Measurements from ENCODE around the gene KCNK10.

GRCh38 chr14:88233915-88234314 lies 89.2 kb downstream of the KCNK10 start:
- TF ChIP-seq ZNF530 (tag by site-specific recombination; IDR thresholded peaks at IDR 0.05; ENCODE audit: low read depth) (no peak), ZNF132 (tag by site-specific recombination; IDR thresholded peaks at IDR 0.05; ENCODE audit: borderline replicate concordance) (no peak), SP2 (tag by site-specific recombination; IDR thresholded peaks at IDR 0.05) (no peak)

All from HEK293 (cell line).